GM12891 (cell line): ENCODE measurements around the gene SCAMP3.

ENCODE experiments used
- POLR2A ChIP-seq: IDR thresholded peaks from 2 replicates; pipeline ENCODE4 v1.6.1; 2011; ENCODE audit warnings: low read depth, low read length, control low read depth
- SPI1 ChIP-seq: IDR thresholded peaks from 2 replicates; pipeline ENCODE4 v1.6.1; 2011; ENCODE audit warnings: low read depth, low read length, control low read depth

GRCh38 chr1:155268630-155269029 is 6.5 kb upstream of the SCAMP3 start:
- TF ChIP-seq POLR2A = no peak
- no peak for TF ChIP-seq SPI1
